ENCODE measurements around the gene CMYA5.
"Not testable (repeated sequence)": the region's sequence is repeated elsewhere in the genome, so short reads cannot be mapped to it uniquely, and the experiment has no call there.

Gene CMYA5

DNA sequence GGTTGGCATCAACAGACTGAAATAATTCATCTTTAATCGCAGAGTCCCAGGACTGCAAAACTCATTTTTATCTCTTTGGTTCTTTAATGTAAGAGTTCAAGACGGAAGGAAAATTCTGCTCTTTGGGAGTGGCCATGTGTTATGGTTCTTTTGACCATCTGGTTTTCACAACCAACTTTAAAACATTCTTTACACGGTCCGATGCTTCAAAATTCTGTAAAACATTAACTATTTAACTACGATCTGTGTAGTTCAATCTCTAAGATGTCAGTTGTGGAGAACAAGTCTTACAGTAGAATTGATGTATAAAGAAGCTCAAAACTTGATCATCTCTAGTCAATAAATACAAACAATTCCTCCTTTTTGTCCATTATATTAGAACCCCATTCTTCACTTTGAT lies 83.0 kb downstream of the CMYA5 start:
- Histone ChIP-seq H3K9me3 (replicated peaks in 1 of 11) (peaks cover 5 to 29% (median 22%) of the 10 kb centered on the region in 11 experiments; a peak in 19 of 22 replicates), H3K27me3 (no peaks in the 10 kb centered on the region), H3K4me1 (no peaks in the 10 kb centered on the region), H3K9ac (no peak overlapping the region), H3K4me3 (no peak overlapping the region), H3K36me3 (no peaks in the 10 kb centered on the region), H3K4me2 (no peak overlapping the region), H4K20me1 (no peaks in the 10 kb centered on the region), H3K27ac (no peak overlapping the region)
- TF ChIP-seq Cebpa-rat (IDR thresholded peaks at IDR 0.05) = no peak

DNA sequence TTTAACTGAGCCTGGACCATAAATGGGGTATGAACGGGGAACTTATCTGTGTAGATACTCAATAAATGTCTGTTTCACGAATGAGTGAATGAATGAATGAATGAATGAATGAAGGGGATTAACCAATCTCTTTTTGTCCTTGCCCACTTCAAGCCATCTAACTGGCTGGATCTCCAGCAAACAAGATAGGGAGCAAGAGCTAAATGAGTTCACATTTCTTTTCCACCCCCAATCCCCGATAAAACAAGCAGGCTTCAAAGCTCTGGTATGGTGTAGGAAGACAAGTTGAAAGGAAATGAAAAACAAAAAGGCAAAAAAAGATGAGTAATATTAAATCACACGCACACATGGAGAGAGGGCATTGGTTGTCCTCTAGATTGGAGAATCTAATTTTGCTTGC lies 84.0 kb downstream of the CMYA5 start:
- H3K9ac ChIP-seq = no peak overlapping the region
- TF ChIP-seq Cebpa-rat (IDR thresholded peaks at IDR 0.05) = no peak
- H3K9me3 ChIP-seq (replicated peaks in 1 of 11) = peaks cover 0 to 22% (median 16%) of the 10 kb centered on the region in 11 experiments; a peak in 19 of 22 replicates
- H3K27me3 ChIP-seq = no peaks in the 10 kb centered on the region
- no peaks in the 10 kb centered on the region for H3K4me1 ChIP-seq
- no peak overlapping the region for H3K27ac ChIP-seq
- no peaks in the 10 kb centered on the region for H3K36me3 ChIP-seq
- no peak overlapping the region for H3K4me3 ChIP-seq
- H4K20me1 ChIP-seq = no peaks in the 10 kb centered on the region
- no peak overlapping the region for H3K4me2 ChIP-seq

DNA sequence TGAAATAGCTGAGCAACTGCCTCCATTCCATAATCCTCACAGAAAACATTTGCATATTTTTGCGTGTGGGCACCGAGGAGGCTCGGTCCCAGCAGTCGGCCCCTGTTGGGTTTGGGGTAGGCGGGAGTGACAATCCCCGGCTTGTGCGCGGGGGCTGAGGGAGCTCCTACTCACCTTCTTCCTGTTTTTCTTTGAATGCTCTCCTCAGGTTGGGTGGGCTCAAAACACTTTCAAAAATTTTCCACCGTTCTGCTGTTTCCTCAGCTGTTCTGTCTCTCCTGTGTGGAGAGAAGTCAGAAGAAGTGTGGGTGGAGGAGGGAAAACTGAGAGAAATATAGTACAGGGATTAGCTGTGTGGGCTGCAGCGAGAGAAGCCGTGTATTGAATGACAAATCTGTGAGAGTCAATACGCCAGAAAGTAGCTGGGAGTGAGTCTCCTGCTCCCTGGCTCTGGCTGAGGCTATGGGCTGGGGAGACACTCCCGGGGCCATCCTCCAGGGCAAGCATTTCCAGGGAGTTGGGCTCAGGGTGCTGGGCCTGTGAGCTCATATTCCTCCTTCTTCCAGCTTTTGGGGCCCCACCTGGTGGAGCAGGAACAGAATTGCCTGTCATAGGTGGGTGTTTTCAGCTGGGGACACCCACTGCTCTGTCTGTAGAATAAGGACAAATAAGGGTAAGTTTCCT lies 84.7 kb downstream of the CMYA5 start:
- no peak overlapping the region for H3K27ac ChIP-seq
- H3K27me3 ChIP-seq = no peaks in the 10 kb centered on the region
- no peak overlapping the region for H3K4me3 ChIP-seq
- no peaks in the 10 kb centered on the region for H3K36me3 ChIP-seq
- no peaks in the 10 kb centered on the region for H4K20me1 ChIP-seq
- no peak overlapping the region for H3K4me2 ChIP-seq
- no peaks in the 10 kb centered on the region for H3K4me1 ChIP-seq
- H3K9me3 ChIP-seq (replicated peaks in 1 of 11) = peaks cover 0 to 20% (median 11%) of the 10 kb centered on the region in 11 experiments; a peak in 19 of 22 replicates
- TF ChIP-seq Cebpa-rat (IDR thresholded peaks at IDR 0.05) = no peak
- no peak overlapping the region for H3K9ac ChIP-seq

DNA sequence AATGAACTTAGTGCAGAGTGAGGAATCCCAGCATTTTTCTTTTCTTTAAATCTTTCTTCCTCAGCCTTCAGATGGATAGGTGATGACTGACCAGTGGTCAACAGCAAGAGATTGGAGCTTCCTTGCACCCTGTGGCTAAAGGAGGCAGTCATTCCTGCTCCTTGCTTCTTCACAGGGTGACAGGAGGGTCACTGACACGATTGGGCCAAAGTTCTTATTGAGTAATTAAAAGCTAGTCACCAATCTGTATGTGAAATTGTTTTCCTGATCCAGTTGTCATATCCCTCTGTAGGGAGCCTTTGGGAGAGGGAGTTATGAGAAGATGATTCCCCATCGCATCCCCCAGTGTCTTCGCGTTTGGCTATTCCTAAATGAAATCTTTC lies 85.2 kb downstream of the CMYA5 start:
- Histone ChIP-seq H3K4me1 (no peaks in the 10 kb centered on the region), H3K4me2 (no peak overlapping the region), H3K27ac (no peak overlapping the region), H3K9me3 (replicated peaks in 1 of 11) (peaks cover 0 to 15% (median 6%) of the 10 kb centered on the region in 11 experiments; a peak in 18 of 22 replicates), H3K27me3 (no peaks in the 10 kb centered on the region), H3K9ac (no peak overlapping the region), H3K4me3 (no peak overlapping the region), H3K36me3 (no peaks in the 10 kb centered on the region), H4K20me1 (no peaks in the 10 kb centered on the region)
- no peak for TF ChIP-seq Cebpa-rat (IDR thresholded peaks at IDR 0.05)

DNA sequence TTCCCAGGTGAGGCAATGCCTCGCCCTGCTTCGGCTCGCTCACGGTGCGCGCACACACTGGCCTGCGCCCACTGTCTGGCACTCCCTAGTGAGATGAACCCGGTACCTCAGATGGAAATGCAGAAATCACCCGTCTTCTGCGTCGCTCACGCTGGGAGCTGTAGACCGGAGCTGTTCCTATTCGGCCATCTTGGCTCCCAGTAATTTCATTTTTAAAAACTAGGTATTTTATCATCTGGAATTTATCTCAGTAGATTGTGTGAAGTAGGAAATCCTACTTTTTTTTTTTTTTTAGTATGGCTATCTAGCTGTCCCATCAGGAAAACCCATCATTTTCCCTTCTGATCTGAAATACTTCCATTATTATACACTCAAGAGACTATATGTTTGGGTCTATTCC lies 95.1 kb downstream of the CMYA5 start:
- H3K4me2 ChIP-seq; H4K20me1 ChIP-seq; H3K9me3 ChIP-seq (replicated peaks in 1 of 11); H3K4me1 ChIP-seq; H3K27me3 ChIP-seq; H3K27ac ChIP-seq; H3K4me3 ChIP-seq; H3K9ac ChIP-seq; H3K36me3 ChIP-seq: not testable (repeated sequence)

DNA sequence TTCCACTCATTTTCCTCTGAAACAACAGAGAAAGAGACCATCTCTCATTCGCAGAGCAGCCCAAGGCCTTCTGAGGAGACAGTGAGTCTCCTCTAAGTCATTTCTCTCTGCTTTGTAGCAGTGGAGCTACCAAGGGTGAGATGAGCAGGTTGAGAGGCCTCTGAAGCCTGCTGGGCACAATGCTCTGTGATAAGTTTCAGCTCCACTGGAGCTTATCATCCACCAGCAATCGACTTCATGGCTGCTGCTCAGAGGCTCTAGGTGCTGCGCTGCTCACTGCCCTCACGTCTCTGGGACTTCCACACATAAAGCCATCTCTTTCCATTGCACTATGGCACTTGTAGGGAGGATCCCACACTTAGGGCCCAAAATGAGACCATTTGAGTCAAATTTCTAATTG lies 96.3 kb downstream of the CMYA5 start:
- H3K27ac ChIP-seq = no peak overlapping the region
- H3K4me1 ChIP-seq = peaks cover 0 to 7% (median 0%) of the 10 kb centered on the region in 10 experiments; a peak in 6 of 20 replicates
- no peak overlapping the region for H3K4me3 ChIP-seq
- H3K4me2 ChIP-seq = peak overlapping the region in 5 of 11 experiments; percentile 0 to 16 (median 13); a peak in 4 of 22 replicates
- H4K20me1 ChIP-seq = no peaks in the 10 kb centered on the region
- no peaks in the 10 kb centered on the region for H3K36me3 ChIP-seq
- no peaks in the 10 kb centered on the region for H3K9me3 ChIP-seq (replicated peaks in 1 of 11)
- no peak overlapping the region for H3K9ac ChIP-seq
- no peaks in the 10 kb centered on the region for H3K27me3 ChIP-seq
- no peak for TF ChIP-seq Cebpa-rat (IDR thresholded peaks at IDR 0.05)

DNA sequence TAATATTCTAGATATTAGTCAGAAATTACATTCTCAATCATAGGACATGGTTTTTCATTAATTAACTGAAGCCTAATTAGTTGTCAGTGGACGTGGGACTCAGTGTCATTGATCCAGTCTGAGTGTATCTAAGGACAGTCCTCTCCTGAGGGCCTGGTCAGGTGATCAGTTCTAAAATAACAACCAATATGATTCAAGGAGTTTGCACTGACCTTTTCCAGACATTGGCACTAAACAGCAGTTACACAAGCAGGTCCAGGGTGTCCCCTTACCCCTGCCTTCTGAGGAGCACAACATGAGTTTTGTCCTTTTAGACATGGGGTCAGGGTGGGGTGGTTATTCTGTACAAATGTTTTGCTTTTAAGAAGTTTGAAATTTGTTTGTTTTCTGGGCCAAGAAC lies 97.8 kb downstream of the CMYA5 start:
- Histone ChIP-seq H3K36me3 (no peaks in the 10 kb centered on the region), H3K27ac (no peak overlapping the region), H3K27me3 (no peaks in the 10 kb centered on the region), H3K4me3 (no peak overlapping the region), H3K4me1 (peaks cover 0 to 7% (median 0%) of the 10 kb centered on the region in 10 experiments; a peak in 6 of 20 replicates), H3K4me2 (no peak overlapping the region), H3K9ac (no peak overlapping the region), H3K9me3 (replicated peaks in 1 of 11) (no peaks in the 10 kb centered on the region), H4K20me1 (no peaks in the 10 kb centered on the region)
- no peak for TF ChIP-seq Cebpa-rat (IDR thresholded peaks at IDR 0.05)

DNA sequence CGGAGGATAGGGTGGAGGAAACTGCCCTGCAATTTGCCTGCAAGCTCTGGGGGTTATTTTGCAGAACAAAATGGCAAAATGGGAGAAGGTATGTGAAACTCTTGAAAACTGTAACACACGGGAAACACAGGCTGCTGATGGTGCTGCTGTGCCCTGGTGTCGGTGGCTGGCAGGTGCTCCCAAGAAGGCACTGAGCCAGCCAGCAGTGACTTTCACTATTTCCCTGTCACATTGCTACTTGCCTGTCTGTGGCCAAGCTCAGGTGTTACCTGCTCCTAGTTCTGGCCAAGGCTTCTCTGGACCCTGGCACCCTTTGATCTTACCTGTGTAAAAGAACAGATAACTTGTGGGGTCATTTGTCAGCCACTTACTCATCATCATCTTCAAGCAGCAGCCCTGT lies 102.2 kb downstream of the CMYA5 start:
- H3K4me1 ChIP-seq = no peaks in the 10 kb centered on the region
- H3K4me2 ChIP-seq = no peak overlapping the region
- no peak overlapping the region for H3K9ac ChIP-seq
- no peak overlapping the region for H3K27ac ChIP-seq
- no peaks in the 10 kb centered on the region for H3K9me3 ChIP-seq (replicated peaks in 1 of 11)
- no peak for TF ChIP-seq Cebpa-rat (IDR thresholded peaks at IDR 0.05)
- H3K27me3 ChIP-seq = no peaks in the 10 kb centered on the region
- no peak overlapping the region for H3K4me3 ChIP-seq
- H3K36me3 ChIP-seq = no peaks in the 10 kb centered on the region
- no peaks in the 10 kb centered on the region for H4K20me1 ChIP-seq

DNA sequence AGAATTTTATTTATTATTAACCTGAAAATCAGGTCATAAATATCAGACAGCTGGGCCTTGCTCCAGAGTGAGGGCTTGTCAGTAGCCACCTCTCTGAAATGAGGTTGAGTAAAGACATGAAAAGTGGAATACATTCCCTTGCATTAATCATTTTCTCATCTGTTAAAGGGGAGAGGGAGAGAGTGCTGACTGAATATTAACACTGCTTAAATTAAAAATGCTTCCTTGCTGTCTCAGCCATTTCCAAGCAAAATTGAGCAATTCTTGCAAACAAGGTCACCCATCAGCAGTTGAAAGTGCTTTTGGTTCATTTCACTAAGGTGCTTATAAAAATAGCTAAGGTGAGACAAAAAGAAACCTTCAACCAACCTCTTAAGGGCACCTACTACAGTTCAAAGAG lies 102.8 kb downstream of the CMYA5 start:
- Histone ChIP-seq H3K4me2 (no peak overlapping the region), H3K4me1 (no peaks in the 10 kb centered on the region), H3K36me3 (no peaks in the 10 kb centered on the region), H3K27ac (no peak overlapping the region), H4K20me1 (no peaks in the 10 kb centered on the region), H3K9ac (no peak overlapping the region), H3K9me3 (replicated peaks in 1 of 11) (no peaks in the 10 kb centered on the region), H3K27me3 (no peaks in the 10 kb centered on the region), H3K4me3 (no peak overlapping the region)
- TF ChIP-seq Cebpa-rat (IDR thresholded peaks at IDR 0.05) = no peak

DNA sequence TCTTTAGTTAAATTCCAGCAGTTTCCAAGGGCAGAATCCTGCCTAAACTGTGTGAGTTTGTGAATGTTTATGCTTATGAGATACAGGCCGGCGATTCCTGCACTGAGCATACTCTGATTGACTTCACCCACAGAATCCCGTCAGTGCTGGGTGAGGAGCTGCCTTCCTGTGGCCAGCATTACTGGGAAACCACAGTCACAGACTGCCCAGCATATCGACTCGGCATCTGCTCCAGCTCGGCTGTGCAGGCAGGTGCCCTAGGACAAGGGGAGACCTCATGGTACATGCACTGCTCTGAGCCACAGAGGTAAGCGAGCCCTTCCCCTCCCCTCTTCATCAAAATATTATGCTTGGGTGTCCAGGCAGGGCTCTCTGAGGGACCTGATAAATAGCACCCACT lies 103.7 kb downstream of the CMYA5 start:
- Histone ChIP-seq H3K4me2 (no peak overlapping the region), H3K4me3 (no peak overlapping the region), H3K4me1 (no peaks in the 10 kb centered on the region), H4K20me1 (no peaks in the 10 kb centered on the region), H3K9ac (no peak overlapping the region), H3K9me3 (replicated peaks in 1 of 11) (no peaks in the 10 kb centered on the region), H3K27ac (no peak overlapping the region), H3K36me3 (no peaks in the 10 kb centered on the region), H3K27me3 (no peaks in the 10 kb centered on the region)
- TF ChIP-seq Cebpa-rat (IDR thresholded peaks at IDR 0.05) = no peak
